Stimulated activated CD4-positive, alpha-beta T cell treated with anti-CD3 and anti-CD28 coated beads, TNF-alpha, amount 100 ng/mL, for 48 hours (primary cell): Measurements from ENCODE around the gene HOATZ.

Source experiments
- DNase-seq, 3 donors: peaks; one replicate each; pipeline ENCODE4 v3.0.0-alpha.2; 2020; ENCODE audit warnings: low read depth in 3 of 3

The HOATZ gene

DNA sequence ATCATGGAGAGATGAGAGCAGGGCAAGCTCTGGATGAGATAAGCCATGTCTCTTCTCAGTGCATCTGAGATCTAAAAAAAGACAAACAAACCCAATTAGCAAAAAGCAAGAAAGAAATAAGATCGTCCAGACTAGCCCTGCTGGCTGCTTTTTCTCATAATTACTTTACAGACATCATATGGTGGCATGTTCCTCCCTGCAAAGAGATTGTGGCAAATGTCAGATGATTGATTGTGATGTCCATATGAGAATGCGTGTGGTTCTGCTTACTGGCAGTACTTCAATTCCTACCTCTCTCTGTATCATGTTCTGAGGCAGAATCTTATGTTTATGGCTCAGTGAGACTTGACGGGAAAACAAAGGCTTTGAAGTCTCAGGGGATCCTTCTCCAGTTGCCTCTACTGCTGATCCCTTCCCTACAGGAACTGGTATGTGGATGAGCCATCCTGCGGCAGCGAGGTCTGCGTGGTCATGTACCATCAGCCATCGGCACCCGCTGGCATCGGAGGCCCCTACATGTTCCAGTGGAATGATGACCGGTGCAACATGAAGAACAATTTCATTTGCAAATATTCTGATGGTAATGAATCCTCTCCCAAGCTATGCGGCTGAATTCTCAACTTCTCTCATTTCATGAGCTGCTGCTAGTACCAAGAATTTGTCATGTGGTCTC lies 34.8 kb downstream of the HOATZ start:
- DNase-seq, result no peak

DNA sequence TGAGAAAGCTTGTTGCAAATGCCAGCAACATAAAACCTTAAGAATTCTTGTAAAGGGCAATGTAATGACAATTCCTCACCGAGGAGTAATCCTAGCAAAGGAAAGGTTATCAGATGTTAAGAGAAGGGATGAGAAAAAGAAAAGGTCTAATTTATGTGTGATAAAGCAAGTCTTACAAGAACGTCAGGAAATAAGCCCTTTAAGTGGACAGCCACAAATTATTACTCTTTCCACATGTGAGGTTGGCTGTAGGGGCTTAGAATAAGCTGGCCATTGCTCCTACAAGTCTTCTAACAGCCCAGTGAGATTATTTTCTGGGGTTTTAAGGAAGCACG lies 35.3 kb downstream of the HOATZ start:
- no peak for DNase-seq

DNA sequence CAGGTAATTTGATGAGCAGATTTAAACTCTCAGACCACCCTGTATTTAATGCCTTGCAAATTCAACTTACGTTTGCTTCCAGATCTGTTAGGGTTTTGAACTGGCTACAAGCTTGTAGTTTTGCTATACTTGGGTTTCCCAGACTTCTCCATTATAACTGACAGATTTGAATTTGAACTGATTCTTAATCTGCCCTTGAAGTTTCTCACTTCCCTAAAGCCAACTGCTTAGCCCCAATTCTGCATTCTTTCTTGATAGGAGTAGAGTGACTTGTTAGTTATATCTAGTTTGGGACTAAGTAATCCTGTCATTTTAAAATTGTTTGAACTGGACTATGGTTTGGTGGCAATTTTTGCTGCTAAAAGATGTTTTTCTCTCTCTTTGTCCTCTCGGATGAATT lies 35.7 kb downstream of the HOATZ start:
- DNase-seq, result no peak

DNA sequence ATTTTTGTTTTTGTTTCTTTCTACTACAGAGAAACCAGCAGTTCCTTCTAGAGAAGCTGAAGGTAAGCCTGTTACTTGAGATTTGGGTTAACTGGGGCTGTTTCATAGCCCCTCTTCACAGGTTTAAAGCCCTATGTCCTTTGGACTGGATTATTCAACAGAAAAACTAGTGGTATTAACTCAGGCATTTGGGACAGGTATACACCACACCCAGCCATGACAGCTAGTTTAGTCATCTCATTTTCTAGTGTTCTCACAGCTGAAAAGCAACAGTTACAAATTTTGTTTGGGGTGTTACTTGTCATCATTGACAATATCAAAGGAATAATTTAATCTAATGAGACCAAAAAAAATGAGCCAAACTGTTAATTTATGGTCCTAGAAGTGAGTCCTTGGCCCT lies 40.0 kb downstream of the HOATZ start:
- DNase-seq, result no peak

DNA sequence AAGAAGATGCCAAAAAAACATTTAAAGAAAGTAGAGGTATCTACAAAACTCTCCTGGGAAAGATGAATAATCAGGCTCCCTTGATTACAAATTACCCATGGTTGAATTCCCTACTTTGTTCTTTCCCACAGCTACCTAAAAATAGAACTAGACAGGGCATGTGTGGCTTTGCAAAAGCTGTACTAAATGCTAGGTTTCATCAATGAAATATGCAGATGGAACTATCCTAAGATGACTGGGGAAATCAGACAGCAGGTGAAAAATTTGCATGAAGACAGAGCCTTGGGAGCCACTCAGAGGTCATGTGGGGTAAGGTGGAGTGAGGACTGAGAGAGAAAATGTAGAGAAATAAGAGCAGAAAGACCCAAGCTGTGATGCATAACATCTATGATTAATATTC lies 40.7 kb downstream of the HOATZ start:
- no peak for DNase-seq

DNA sequence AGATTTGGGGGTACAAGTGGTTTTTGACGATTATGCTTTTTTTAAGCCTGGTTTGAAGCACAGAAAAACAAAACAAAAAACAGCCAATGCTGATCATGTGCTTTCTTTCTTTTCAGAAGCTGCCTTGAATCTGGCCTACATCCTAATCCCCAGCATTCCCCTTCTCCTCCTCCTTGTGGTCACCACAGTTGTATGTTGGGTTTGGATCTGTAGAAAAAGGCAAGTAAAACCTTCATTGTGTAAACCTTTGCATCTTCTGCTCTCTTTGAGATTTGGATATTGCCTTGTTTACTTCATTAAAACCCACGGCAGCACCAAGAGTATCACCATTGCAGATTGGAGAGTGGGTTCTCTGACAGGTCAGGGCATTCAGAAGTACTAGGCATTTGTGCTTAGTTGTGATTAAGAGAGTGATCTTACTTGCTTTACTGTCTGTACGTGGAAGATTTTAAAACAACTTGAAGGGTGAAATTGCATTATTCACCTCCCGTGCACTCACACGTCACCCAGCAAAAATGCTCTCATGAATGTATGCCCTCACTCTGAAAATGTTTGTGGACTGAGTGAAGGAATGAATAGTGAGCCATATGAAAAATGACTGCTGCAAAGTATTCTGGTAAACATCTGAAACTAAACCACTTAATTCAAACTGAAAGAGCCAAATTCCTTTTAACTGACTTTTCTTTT lies 43.0 kb downstream of the HOATZ start:
- no peak for DNase-seq

DNA sequence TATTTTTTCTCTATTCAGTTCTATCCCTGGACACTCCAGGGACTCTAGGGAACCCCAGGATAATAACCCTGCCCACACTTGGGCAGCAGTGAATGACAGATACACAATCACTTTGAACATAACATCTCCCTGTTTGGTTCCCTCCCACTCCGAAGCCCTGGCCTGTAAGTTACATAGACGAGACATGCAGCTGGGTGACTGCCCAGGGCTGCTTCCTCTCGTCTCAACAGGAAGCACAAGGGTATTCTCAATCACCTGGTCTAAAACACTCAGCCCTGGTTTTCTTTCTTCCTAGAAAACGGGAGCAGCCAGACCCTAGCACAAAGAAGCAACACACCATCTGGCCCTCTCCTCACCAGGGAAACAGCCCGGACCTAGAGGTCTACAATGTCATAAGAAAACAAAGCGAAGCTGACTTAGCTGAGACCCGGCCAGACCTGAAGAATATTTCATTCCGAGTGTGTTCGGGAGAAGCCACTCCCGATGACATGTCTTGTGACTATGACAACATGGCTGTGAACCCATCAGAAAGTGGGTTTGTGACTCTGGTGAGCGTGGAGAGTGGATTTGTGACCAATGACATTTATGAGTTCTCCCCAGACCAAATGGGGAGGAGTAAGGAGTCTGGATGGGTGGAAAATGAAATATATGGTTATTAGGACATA lies 45.4 kb downstream of the HOATZ start:
- no peak for DNase-seq

DNA sequence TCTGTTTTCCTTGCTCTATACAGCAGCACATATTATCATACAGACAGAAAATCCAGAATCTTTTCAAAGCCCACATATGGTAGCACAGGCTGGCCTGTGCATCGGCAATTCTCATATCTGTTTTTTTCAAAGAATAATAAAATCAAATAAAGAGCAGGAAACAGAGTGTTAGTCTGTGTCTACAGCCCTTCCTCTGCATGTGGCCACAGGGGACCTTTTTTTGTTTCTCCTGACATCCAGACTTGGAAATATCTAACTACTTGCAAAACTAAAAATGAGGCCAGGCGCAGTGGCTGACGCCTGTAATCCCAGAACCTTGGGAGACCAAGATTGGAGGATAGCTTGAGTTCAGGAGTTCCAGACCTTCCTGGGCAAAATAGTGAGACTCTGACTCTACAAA lies 46.2 kb downstream of the HOATZ start:
- DNase-seq, result no peak

DNA sequence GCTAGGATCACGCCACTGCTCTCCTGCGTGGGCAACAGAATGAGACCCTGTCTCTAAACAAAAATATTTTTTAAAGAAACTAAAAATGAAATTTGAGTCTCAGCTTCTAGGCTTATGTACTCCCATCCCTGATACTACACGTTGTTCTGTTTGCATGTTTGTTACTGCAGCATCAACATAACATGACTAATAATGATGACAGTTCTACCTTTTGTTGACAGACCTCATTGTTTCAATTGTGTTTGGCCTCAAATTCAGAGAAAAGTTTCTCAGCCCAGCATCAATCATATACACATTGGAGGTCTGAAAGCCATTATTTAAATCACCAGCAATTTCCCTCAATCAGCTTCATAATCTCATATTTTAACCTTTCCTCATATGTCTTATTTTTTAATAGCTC lies 46.7 kb downstream of the HOATZ start:
- no peak for DNase-seq

DNA sequence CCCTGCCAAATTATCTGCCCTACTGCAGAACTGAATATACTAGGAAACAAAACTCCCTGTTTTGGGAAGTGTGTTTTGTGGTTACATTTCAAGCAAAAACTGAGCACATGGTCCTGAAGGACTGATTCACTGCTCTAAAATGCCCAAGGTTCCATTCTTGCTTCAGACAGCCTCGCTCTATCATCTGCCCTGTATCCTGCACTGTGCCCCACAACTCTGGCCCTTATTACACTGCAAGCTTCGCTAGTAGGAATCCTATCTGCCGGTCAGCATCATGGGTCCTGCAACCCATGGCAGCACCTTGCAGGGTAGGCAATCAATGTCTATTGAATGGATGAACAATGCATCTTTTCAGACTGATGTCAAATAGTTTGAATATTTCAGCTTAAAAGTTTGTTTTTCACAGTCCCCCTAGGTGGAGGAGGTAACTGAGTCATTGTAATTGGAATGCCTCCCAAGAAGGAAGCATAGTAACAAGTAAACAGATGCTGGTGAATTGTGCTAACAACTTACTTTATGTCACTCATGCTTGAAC lies 47.3 kb downstream of the HOATZ start:
- no peak for DNase-seq

DNA sequence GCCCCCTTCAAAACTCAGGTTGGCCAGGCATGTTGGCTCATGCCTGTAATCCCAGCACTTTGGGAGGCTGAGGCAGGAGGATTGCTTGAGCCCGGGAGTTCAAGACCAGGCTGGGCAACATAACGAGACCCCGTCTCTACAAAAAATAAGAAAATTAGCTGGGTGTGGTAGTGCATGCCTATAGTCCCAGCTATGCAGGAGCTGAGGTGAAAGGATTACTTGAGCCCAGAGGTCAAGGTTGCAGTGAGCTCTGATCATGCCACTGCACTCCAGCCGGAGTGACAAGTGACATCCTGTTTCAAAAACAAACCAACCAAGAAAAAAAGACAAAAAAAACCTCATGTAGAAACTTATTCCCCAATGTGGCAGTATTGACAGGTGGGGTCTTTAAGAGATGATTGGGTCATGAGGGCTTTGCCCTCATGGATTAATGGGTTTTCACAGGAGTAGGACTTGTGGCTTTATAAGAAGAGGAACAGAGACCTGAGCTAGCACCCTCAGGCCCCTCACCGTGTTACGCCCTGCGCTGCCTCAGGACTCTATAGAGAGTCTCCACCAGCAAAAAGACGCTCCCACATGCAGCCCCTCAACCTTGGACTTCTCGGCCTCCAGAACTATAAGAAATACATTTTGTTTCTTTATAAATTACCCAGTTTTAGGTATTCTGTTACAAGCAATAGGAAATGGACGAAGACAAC lies 48.3 kb downstream of the HOATZ start:
- no peak for DNase-seq

DNA sequence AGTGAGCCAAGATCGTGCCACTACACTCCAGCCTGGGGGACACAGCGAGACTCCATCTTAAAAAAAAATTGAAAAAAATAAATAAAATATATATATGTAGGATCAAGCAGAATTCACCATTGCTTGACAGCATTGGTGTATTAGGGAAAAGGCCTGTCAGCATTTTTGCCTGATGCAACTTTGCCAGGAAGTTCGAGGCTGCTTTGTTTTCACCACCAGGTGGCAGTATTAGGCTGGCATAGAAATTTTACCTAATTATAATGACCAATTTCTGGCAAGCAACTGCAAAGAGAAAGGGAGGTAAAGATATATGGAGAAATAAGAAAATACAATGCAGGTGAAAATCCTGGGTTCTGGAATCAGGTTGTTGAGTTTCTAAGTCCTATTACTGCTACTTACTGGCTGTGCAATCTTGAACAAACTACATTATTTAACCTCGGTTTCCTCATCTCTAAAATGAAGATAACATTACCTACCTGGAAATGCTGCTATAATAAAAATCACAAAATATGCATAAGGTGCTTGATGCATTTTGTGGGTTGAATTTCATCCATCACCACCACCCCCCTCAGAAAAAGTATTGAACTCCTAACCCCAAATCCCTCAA lies 50.6 kb downstream of the HOATZ start:
- DNase-seq, result peak; percentile 34 to 55 (median 42)

DNA sequence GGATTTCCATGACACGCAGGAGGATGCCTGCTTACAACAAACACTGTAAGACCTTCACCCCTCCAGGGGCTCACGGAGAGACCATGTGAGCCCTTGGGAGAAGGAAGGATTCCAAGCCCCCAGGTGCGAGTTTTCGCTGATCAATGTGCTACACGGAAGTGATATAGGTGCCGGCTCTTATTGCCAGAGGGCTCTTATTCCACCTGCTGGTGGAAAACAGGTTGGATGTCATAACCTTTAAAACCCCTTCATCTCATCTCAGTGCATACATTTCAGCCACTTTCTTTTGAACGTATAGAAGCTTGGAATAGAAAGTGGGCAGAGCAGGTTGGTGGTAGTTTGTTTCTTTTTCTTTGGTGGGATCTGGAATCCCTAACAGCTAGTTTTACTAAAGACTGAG lies 51.7 kb downstream of the HOATZ start:
- no peak for DNase-seq

DNA sequence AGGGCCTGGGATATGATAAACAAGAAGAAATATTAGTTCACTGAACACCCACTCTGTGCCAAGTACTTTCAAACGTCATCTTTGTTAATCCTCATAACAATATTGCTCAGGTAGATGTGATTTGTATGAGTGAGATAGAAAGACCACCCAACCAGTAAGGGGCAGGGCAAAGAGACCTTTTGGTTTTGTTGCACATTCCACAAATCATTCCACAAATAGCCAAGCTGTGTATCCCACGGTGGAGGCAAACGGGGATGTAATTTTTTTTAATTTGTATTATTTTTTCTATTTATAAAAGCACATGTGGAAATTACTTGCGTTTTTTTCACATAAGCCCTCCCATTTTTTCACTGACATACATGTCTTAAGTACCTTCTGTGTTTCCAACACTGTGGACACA lies 54.9 kb downstream of the HOATZ start:
- no peak for DNase-seq

DNA sequence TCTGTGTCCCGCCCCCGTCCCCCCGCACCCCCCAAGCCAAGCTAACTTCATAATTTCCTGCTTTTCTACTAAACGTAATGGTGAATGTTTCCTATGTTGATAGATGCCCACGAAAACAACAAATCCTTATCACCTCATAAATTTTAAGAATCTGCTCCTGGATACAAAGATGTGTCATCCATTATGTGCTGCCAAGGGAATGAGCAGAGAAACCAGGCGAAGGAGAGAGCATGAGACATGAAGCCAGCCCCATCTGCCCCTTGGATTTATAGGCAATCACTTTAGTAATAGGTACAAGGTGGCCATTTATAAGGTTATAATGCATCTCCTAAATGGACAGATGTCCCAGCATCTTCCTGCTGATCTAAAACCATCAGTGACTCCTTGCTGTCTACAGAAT lies 56.2 kb downstream of the HOATZ start:
- DNase-seq, result no peak

DNA sequence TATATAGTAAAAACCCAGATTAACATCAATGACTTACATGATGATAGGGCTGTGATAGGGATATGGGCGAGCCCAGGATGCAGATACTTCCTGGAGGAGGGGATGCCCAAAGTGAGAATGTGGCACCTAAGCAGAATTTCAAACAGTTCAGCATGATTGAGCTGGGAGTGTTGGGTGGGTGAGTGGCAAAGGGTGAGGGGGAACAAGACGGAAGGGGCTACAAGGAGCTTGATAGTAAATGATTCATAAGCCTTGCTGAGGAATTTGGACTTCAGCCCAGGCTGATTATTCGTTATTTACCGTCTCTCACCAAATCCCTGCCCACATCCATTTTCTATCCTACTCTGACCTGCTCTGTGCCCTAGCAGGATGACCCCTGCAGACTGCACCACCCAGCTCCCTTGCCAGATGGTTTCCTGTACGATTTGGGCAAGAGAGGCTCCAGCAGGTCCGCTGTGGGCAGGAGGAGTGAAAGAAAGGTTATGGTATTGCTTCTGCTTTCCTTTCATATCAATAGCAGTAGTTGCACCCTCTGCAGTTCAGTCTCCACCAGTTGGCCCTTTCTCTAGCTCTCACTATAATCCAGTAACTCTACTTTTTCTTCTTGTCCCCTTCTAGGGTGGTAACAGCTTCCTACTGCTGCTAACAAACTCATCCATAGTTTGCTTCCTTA lies 57.4 kb downstream of the HOATZ start:
- no peak for DNase-seq

DNA sequence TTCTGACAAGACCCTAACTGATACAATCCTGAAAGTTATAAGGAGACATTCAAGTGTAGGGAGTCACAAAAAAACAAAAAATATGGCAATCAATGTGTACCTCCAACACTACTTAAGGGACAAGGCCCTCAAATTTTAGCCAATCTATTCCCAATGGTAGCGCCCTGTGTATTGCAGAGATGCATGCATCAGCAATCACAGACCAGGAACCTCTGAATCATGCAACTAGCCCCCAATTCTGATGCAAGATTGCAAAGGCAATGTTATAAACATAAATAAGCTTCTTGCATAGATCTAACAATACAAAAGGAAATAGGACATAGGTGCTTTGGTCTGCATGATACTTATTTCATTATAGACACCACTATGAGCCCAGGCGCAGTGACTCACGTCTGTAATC lies 58.0 kb downstream of the HOATZ start:
- DNase-seq, result no peak

DNA sequence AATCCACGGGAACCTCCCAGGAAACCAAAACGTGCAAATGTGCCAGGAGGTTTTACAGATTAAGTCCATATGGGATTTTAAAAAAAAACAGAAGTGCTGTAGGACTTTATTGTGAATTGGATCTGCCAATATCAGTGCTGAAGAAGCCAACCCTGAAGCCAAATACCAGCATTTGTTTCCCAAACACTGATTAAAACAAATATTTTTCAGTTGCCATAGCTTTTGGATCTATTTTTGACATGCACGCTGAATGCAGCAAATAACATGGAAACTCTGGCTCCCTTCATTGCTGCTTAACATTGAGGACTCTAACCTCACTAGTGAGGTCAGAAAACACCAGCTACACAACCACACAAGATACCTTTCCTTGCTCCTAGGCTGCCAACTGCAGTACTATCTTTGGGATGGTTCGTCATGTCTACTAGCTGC lies 59.3 kb downstream of the HOATZ start:
- no peak for DNase-seq

DNA sequence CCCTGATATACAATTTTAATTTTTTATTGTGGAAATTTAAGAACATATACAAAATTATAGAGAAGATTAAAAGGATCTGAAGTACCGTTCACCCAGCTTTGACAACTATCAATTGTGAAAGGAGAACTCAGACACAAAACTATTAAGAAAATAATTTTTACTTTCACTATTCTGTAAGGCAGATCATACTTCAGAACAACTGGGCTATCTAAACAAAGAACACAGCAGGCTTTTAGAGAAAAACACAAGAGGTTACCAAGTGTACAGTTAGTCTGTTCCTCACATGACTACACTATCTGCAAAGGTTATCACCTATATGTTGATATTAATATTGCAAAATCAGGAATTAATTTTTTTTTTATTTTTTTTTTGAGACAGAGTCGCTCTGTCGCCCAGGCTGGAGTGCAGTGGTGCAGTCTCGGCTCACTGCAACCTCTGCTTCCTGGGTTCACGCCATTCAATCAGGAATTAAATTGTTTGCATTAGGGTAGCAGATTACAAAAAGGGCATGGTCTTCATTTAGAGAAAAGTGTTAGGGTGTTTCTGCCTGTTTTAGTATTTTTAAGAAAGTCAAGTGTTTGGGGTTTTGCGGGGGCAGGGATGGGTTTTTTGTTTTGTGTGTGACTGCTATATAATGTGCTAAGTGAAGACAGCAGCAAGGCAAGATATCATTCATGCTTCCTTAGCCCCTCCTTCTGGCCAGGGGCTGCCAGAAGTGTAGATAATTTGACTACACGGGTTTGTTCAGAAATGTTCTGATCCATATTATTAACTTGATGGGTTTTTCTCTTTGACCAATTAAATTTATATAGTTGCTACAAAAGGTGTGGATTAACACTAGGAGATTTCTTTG lies 60.0 kb downstream of the HOATZ start:
- DNase-seq, result no peak

DNA sequence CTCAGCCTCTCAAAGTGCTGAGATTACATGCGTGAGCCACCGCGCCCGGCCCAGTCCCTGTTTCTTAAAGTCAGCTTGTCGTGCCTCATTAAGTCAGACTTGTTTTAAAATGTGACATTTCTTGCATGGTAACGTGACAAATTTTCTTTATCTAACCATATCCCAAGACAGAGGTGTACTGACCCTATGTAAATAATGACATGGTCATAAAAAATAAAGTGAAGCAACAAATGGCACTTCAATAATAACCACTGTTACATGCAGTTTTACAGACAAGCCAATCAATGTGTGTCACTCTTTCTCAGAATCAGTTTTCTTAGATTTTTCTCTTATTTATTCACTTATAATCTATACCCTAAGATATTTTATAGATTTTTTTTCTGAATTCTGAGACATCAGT lies 61.2 kb downstream of the HOATZ start:
- no peak for DNase-seq

DNA sequence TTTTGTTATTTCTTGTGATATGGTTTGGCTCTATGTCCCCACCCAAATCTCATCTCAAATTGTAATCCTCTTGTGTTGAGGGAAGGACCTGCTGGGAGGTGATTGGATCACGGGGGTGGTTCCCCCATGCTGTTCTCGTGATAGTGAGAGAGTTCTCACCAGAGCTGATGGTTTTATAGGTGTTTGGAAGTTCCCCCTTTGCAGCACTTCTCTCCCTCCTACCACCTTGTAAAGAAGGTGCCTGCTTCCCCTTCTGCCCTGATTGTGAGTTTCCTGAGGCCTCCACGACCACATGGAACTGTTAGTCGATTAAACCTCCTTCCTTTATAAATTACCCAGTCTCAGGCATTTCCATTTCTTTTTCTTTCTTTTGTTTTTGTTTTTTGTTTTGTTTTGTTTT lies 63.2 kb downstream of the HOATZ start:
- no peak for DNase-seq
